KMS-11 (cell line): ENCODE results near the gene SLC17A4.

Experiments used
- H2AFZ ChIP-seq: fragments of 200-600 bp; sonication (generic); 2 replicates; pipeline ENCODE4 v1.6.1; 2016; ENCODE audit warnings: antibody characterized with exemption, mixed run types, low read depth
- H3K27ac ChIP-seq: fragments of 200-600 bp; sonication (generic); 2 replicates; pipeline ENCODE4 v1.6.1; 2016; ENCODE audit warnings: mild to moderate bottlenecking, mixed run types
- H3K27me3 ChIP-seq: fragments of 200-600 bp; sonication (generic); 2 replicates; pipeline ENCODE4 v1.6.1; 2017; ENCODE audit warnings: mild to moderate bottlenecking, low read depth, mixed run types, moderate library complexity; ENCODE audit not compliant: insufficient read depth
- H3K36me3 ChIP-seq: fragments of 200-600 bp; sonication (generic); 2 replicates; pipeline ENCODE4 v1.6.1; 2017; ENCODE audit warnings: mild to moderate bottlenecking, mixed run types; ENCODE audit not compliant: insufficient read depth
- H3K4me1 ChIP-seq: fragments of 200-600 bp; sonication (generic); 2 replicates; pipeline ENCODE4 v1.6.1; 2016; ENCODE audit warnings: mild to moderate bottlenecking, low read depth, mixed run types; ENCODE audit not compliant: poor library complexity, severe bottlenecking
- H3K4me2 ChIP-seq: fragments of 200-600 bp; sonication (generic); 2 replicates; pipeline ENCODE4 v1.7.0; 2016; ENCODE audit warnings: mild to moderate bottlenecking, mixed run types
- H3K4me3 ChIP-seq: fragments of 200-600 bp; sonication (generic); IDR thresholded peaks from 2 replicates; pipeline ENCODE4 v1.6.1; 2017; ENCODE audit warnings: low read depth, low read length, mixed read lengths; ENCODE audit not compliant: insufficient read depth
- H3K79me2 ChIP-seq: fragments of 200-600 bp; sonication (generic); 2 replicates; pipeline ENCODE4 v1.6.1; 2016; ENCODE audit warnings: low read depth, mixed run types; ENCODE audit not compliant: insufficient read depth
- H3K9ac ChIP-seq: fragments of 200-600 bp; sonication (generic); 2 replicates; pipeline ENCODE4 v1.6.1; 2016; ENCODE audit warnings: mild to moderate bottlenecking, mixed run types
- H4K20me1 ChIP-seq: fragments of 200-600 bp; sonication (generic); 2 replicates; pipeline ENCODE4 v1.6.1; 2016; ENCODE audit warnings: mild to moderate bottlenecking, mixed run types; ENCODE audit not compliant: insufficient read depth
- CTCF ChIP-seq: fragments of 200-600 bp; sonication (generic); conservative IDR thresholded peaks from 2 replicates; pipeline ENCODE4 v1.6.1; 2017; ENCODE audit warnings: low read depth, mild to moderate bottlenecking, antibody characterized with exemption, low read length, moderate library complexity, mixed read lengths

The SLC17A4 gene

GRCh38 chr6:25726122-25726911 is 28.2 kb upstream of the SLC17A4 start:
- Histone ChIP-seq H3K4me2 (no peak overlapping the region), H3K4me1 (no peaks in the 10 kb centered on the region), H3K9ac (no peak overlapping the region), H3K36me3 (no peaks in the 10 kb centered on the region), H4K20me1 (no peaks in the 10 kb centered on the region), H3K4me3 (no peak overlapping the region), H3K27me3 (no peaks in the 10 kb centered on the region), H2AFZ (no peak overlapping the region), H3K27ac (no peak overlapping the region), H3K79me2 (no peaks in the 10 kb centered on the region)
- no peak for TF ChIP-seq CTCF

DNA sequence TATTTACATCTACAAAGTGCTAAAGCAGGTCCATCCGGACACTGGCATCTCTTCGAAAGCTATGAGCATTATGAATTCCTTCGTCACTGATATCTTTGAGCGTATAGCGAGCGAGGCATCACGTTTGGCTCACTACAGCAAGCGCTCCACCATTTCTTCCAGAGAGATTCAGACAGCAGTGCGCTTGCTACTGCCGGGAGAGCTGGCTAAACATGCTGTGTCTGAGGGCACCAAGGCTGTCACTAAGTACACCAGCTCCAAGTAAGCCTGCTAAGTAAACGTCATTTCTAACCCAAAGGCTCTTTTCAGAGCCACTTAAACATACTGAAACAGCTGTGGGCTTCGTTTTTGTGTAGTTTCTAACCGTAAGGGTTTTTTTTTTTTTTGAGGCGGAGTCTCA is 27.5 kb upstream of the SLC17A4 start:
- H4K20me1 ChIP-seq = no peaks in the 10 kb centered on the region
- no peak overlapping the region for H3K4me2 ChIP-seq
- H3K27me3 ChIP-seq = no peaks in the 10 kb centered on the region
- no peak overlapping the region for H3K27ac ChIP-seq
- H3K9ac ChIP-seq = no peak overlapping the region
- no peak for TF ChIP-seq CTCF
- H2AFZ ChIP-seq = no peak overlapping the region
- H3K36me3 ChIP-seq = no peaks in the 10 kb centered on the region
- H3K4me1 ChIP-seq = no peaks in the 10 kb centered on the region
- no peaks in the 10 kb centered on the region for H3K79me2 ChIP-seq
- H3K4me3 ChIP-seq = no peak overlapping the region

- H3K27me3 ChIP-seq = no peaks in the 10 kb centered on the region
- H4K20me1 ChIP-seq = no peaks in the 10 kb centered on the region
- no peak for TF ChIP-seq CTCF
- H3K9ac ChIP-seq = no peak overlapping the region
- H3K27ac ChIP-seq = no peak overlapping the region
- H3K79me2 ChIP-seq = no peaks in the 10 kb centered on the region
- no peak overlapping the region for H2AFZ ChIP-seq
- no peaks in the 10 kb centered on the region for H3K36me3 ChIP-seq
- no peak overlapping the region for H3K4me2 ChIP-seq
- H3K4me1 ChIP-seq = no peaks in the 10 kb centered on the region
- H3K4me3 ChIP-seq = no peak overlapping the region
Observed at GRCh38 chr6:25730907-25731306, 23.6 kb upstream of the SLC17A4 start.

- H3K27ac ChIP-seq = no peak overlapping the region
- H3K4me2 ChIP-seq = no peak overlapping the region
- no peaks in the 10 kb centered on the region for H3K36me3 ChIP-seq
- no peak overlapping the region for H3K9ac ChIP-seq
- H3K4me1 ChIP-seq = no peaks in the 10 kb centered on the region
- no peak overlapping the region for H3K4me3 ChIP-seq
- no peak for TF ChIP-seq CTCF
- no peaks in the 10 kb centered on the region for H3K27me3 ChIP-seq
- H2AFZ ChIP-seq = no peak overlapping the region
- no peaks in the 10 kb centered on the region for H3K79me2 ChIP-seq
- no peaks in the 10 kb centered on the region for H4K20me1 ChIP-seq
Observed at GRCh38 chr6:25731721-25732120, 22.8 kb upstream of the SLC17A4 start.
